CD4-positive, alpha-beta T cell treated with Interleukin-12 subunit alpha and Interleukin-12 subunit beta, for 1 hour (primary cell): ENCODE results near the gene MICAL2.

Source experiments
- DNase-seq: peaks from one replicate; pipeline ENCODE4 v3.0.0-alpha.2; 2020

MICAL2 gene

GRCh38 chr11:12214751-12215150 lies 104.4 kb downstream of the MICAL2 start:
- DNase-seq, result no peak

- no peak for DNase-seq
Observed at GRCh38 chr11:12215181-12215593, 104.8 kb downstream of the MICAL2 start.

- peak; percentile 38 for DNase-seq
Observed at GRCh38 chr11:12216041-12216451, 105.7 kb downstream of the MICAL2 start.

GRCh38 chr11:12216671-12217374 lies 106.4 kb downstream of the MICAL2 start:
- DNase-seq, result no peak

- no peak for DNase-seq
Observed at GRCh38 chr11:12217879-12218278, 107.5 kb downstream of the MICAL2 start.

- no peak for DNase-seq
Observed at GRCh38 chr11:12218909-12219308, 108.5 kb downstream of the MICAL2 start.

- DNase-seq, result no peak
Observed at GRCh38 chr11:12219757-12220156, 109.4 kb downstream of the MICAL2 start.

- no peak for DNase-seq
Observed at GRCh38 chr11:12220305-12220704, 109.9 kb downstream of the MICAL2 start.

- no peak for DNase-seq
Observed at GRCh38 chr11:12221051-12221535, 110.7 kb downstream of the MICAL2 start.

- no peak for DNase-seq
Observed at GRCh38 chr11:12222055-12222792, 111.8 kb downstream of the MICAL2 start.

GRCh38 chr11:12223771-12224536 lies 113.6 kb downstream of the MICAL2 start:
- no peak for DNase-seq

- DNase-seq, result peak; percentile 86
Observed at GRCh38 chr11:12224537-12224893, 114.1 kb downstream of the MICAL2 start.

GRCh38 chr11:12225046-12225739 lies 114.8 kb downstream of the MICAL2 start:
- DNase-seq, result no peak

- DNase-seq, result no peak
Observed at GRCh38 chr11:12226093-12226492, 115.7 kb downstream of the MICAL2 start.

GRCh38 chr11:12229450-12230229 lies 119.2 kb downstream of the MICAL2 start:
- no peak for DNase-seq

- DNase-seq, result no peak
Observed at GRCh38 chr11:12232160-12232559, 121.8 kb downstream of the MICAL2 start.

- no peak for DNase-seq
Observed at GRCh38 chr11:12232817-12233601, 122.6 kb downstream of the MICAL2 start.

GRCh38 chr11:12233602-12233925 lies 123.2 kb downstream of the MICAL2 start:
- no peak for DNase-seq

GRCh38 chr11:12234221-12234620 lies 123.8 kb downstream of the MICAL2 start:
- DNase-seq, result no peak

GRCh38 chr11:12235080-12235479 lies 124.7 kb downstream of the MICAL2 start:
- DNase-seq, result no peak

- DNase-seq, result no peak
Observed at GRCh38 chr11:12235553-12235946, 125.2 kb downstream of the MICAL2 start.
